Measurements from ENCODE around the gene DHRS7. TPM values are rescaled to one million over a fixed set of nuclear protein-coding genes. Genes with fewer than 3 reads are reported as not detected.

DHRS7 gene
- total and polyA plus RNA-seq, 3 experiments from 2014 or later: 79.8 to 272 (median 80.6) TPM

GRCh38 chr14:60206249-60206670 is 41.1 kb upstream of the DHRS7 start:
- no peak for DNase-seq
- H3K27ac Mint-ChIP-seq: no peak overlapping the region
- Histone ChIP-seq H3K36me3 (ENCODE audit: insufficient read depth, low read length) (no peaks in the 10 kb centered on the region), H3K27ac (ENCODE audit: low read depth, low read length) (no peak overlapping the region), H3K4me1 (ENCODE audit: insufficient read depth, low read length) (no peaks in the 10 kb centered on the region), H3K9me3 (ENCODE audit: low read length) (no peaks in the 10 kb centered on the region), H3K4me3 (ENCODE audit: low read length) (no peak overlapping the region), H3K27me3 (ENCODE audit: insufficient read depth, low read length, poor library complexity, severe bottlenecking) (peaks cover 5% of the 10 kb centered on the region)
- H3K4me1 Mint-ChIP-seq: no peaks in the 10 kb centered on the region
- peaks cover 21 to 52% of the 10 kb centered on the region in 2 donors for H3K27me3 Mint-ChIP-seq
- POLR2A ChIA-PET: no interaction called here
- CTCF ChIA-PET: no interaction called here
- H3K36me3 Mint-ChIP-seq: peaks cover 0 to 3% (median 0%) of the 10 kb centered on the region in 3 donors
- H3K9me3 Mint-ChIP-seq: peaks cover 0 to 5% (median under 1%) of the 10 kb centered on the region in 5 donors
- H3K4me3 Mint-ChIP-seq: no peak overlapping the region

- CTCF ChIA-PET: no interaction called here
- no peak overlapping the region for H3K4me3 Mint-ChIP-seq
Measured at GRCh38 chr14:60204843-60205774, 39.9 kb upstream of the DHRS7 start.

GRCh38 chr14:60204104-60204842 is 39.1 kb upstream of the DHRS7 start:
- no peak overlapping the region for H3K27ac ChIP-seq (ENCODE audit: low read depth, low read length)
- no peaks in the 10 kb centered on the region for H3K9me3 ChIP-seq (ENCODE audit: low read length)
- no peaks in the 10 kb centered on the region for H3K4me1 ChIP-seq (ENCODE audit: insufficient read depth, low read length)
- CTCF ChIA-PET: no interaction called here
- H3K4me3 ChIP-seq (ENCODE audit: low read length): no peak overlapping the region
- no peaks in the 10 kb centered on the region for H3K4me1 Mint-ChIP-seq
- peaks cover 19 to 66% of the 10 kb centered on the region in 2 donors for H3K27me3 Mint-ChIP-seq
- H3K36me3 Mint-ChIP-seq: peaks cover 0 to 13% (median 0%) of the 10 kb centered on the region in 3 donors
- H3K27me3 ChIP-seq (ENCODE audit: insufficient read depth, low read length, poor library complexity, severe bottlenecking): peaks cover 5% of the 10 kb centered on the region
- H3K9me3 Mint-ChIP-seq: peaks cover 8 to 14% (median 11%) of the 10 kb centered on the region in 5 donors
- no peaks in the 10 kb centered on the region for H3K36me3 ChIP-seq (ENCODE audit: insufficient read depth, low read length)
- H3K27ac Mint-ChIP-seq: no peak overlapping the region
- no peak for DNase-seq
- POLR2A ChIA-PET: no interaction called here
- no peak overlapping the region for H3K4me3 Mint-ChIP-seq

More at GRCh38 chr14:60204843-60205774, 39.9 kb upstream of the DHRS7 start:
- POLR2A ChIA-PET: no interaction called here
- H3K27me3 Mint-ChIP-seq: peaks cover 21 to 60% of the 10 kb centered on the region in 2 donors
- Histone ChIP-seq H3K4me1 (ENCODE audit: insufficient read depth, low read length) (no peaks in the 10 kb centered on the region), H3K36me3 (ENCODE audit: insufficient read depth, low read length) (no peaks in the 10 kb centered on the region), H3K27me3 (ENCODE audit: insufficient read depth, low read length, poor library complexity, severe bottlenecking) (peaks cover 5% of the 10 kb centered on the region), H3K9me3 (ENCODE audit: low read length) (no peaks in the 10 kb centered on the region), H3K4me3 (ENCODE audit: low read length) (no peak overlapping the region), H3K27ac (ENCODE audit: low read depth, low read length) (no peak overlapping the region)
- DNase-seq: no peak
- peaks cover 0 to 6% (median 0%) of the 10 kb centered on the region in 3 donors for H3K36me3 Mint-ChIP-seq
- H3K9me3 Mint-ChIP-seq: peaks cover 0 to 7% (median 5%) of the 10 kb centered on the region in 5 donors
- peak overlapping the region in 1 of 8 donors; percentile 3 for H3K27ac Mint-ChIP-seq
- H3K4me1 Mint-ChIP-seq: no peaks in the 10 kb centered on the region

GRCh38 chr14:60199321-60199720 is 34.1 kb upstream of the DHRS7 start:
- no peak for DNase-seq
- H3K9me3 ChIP-seq (ENCODE audit: low read length): no peaks in the 10 kb centered on the region
- Mint-ChIP-seq H3K27me3 (peaks cover 11 to 36% of the 10 kb centered on the region in 2 donors), H3K27ac (no peak overlapping the region), H3K4me1 (no peaks in the 10 kb centered on the region), H3K9me3 (peaks cover 18 to 24% (median 21%) of the 10 kb centered on the region in 5 donors), H3K36me3 (peaks cover 0 to 22% (median 0%) of the 10 kb centered on the region in 3 donors), H3K4me3 (no peak overlapping the region)
- no peaks in the 10 kb centered on the region for H3K4me1 ChIP-seq (ENCODE audit: insufficient read depth, low read length)
- ChIA-PET POLR2A (no interaction called here), CTCF (interaction anchor here (2.0 kb wide), 1 partner anchor 10 kb away, joined by 5 read pairs; no protein-coding TSS in a partner anchor)
- H3K27ac ChIP-seq (ENCODE audit: low read depth, low read length): no peak overlapping the region
- H3K27me3 ChIP-seq (ENCODE audit: insufficient read depth, low read length, poor library complexity, severe bottlenecking): no peaks in the 10 kb centered on the region
- H3K4me3 ChIP-seq (ENCODE audit: low read length): no peak overlapping the region
- H3K36me3 ChIP-seq (ENCODE audit: insufficient read depth, low read length): no peaks in the 10 kb centered on the region

- Mint-ChIP-seq H3K4me3 (no peak overlapping the region), H3K9me3 (peaks cover 18 to 24% (median 21%) of the 10 kb centered on the region in 5 donors), H3K36me3 (peaks cover 0 to 22% (median 0%) of the 10 kb centered on the region in 3 donors), H3K27me3 (peaks cover 10 to 40% of the 10 kb centered on the region in 2 donors), H3K4me1 (no peaks in the 10 kb centered on the region), H3K27ac (no peak overlapping the region)
- Histone ChIP-seq H3K27me3 (ENCODE audit: insufficient read depth, low read length, poor library complexity, severe bottlenecking) (no peaks in the 10 kb centered on the region), H3K27ac (ENCODE audit: low read depth, low read length) (no peak overlapping the region), H3K4me3 (ENCODE audit: low read length) (no peak overlapping the region), H3K36me3 (ENCODE audit: insufficient read depth, low read length) (no peaks in the 10 kb centered on the region), H3K4me1 (ENCODE audit: insufficient read depth, low read length) (no peaks in the 10 kb centered on the region), H3K9me3 (ENCODE audit: low read length) (no peaks in the 10 kb centered on the region)
- CTCF ChIA-PET: interaction anchor here (2.0 kb wide), 1 partner anchor 8 kb away, joined by 5 read pairs; no protein-coding TSS in a partner anchor
- POLR2A ChIA-PET: no interaction called here
- no peak for DNase-seq
Measured at GRCh38 chr14:60197629-60198303, 32.6 kb upstream of the DHRS7 start.

GRCh38 chr14:60196291-60196690 is 31.1 kb upstream of the DHRS7 start:
- Mint-ChIP-seq H3K9me3 (peaks cover 18 to 24% (median 18%) of the 10 kb centered on the region in 5 donors), H3K27ac (no peak overlapping the region), H3K27me3 (peaks cover 11 to 37% of the 10 kb centered on the region in 2 donors), H3K36me3 (peaks cover 0 to 22% (median 0%) of the 10 kb centered on the region in 3 donors), H3K4me3 (no peak overlapping the region), H3K4me1 (no peaks in the 10 kb centered on the region)
- no peak for DNase-seq
- no peaks in the 10 kb centered on the region for H3K27me3 ChIP-seq (ENCODE audit: insufficient read depth, low read length, poor library complexity, severe bottlenecking)
- no peak overlapping the region for H3K4me3 ChIP-seq (ENCODE audit: low read length)
- H3K4me1 ChIP-seq (ENCODE audit: insufficient read depth, low read length): no peaks in the 10 kb centered on the region
- H3K27ac ChIP-seq (ENCODE audit: low read depth, low read length): no peak overlapping the region
- H3K9me3 ChIP-seq (ENCODE audit: low read length): no peaks in the 10 kb centered on the region
- POLR2A ChIA-PET: no interaction called here
- no peaks in the 10 kb centered on the region for H3K36me3 ChIP-seq (ENCODE audit: insufficient read depth, low read length)
- CTCF ChIA-PET: interaction anchor here (1.1 to 1.8 kb wide), 2 partner anchors 12 to 70 kb away, joined by 3 to 5 read pairs; no protein-coding TSS in a partner anchor

GRCh38 chr14:60195179-60195810 is 30.1 kb upstream of the DHRS7 start:
- no peaks in the 10 kb centered on the region for H3K4me1 Mint-ChIP-seq
- peaks cover 0 to 17% (median 0%) of the 10 kb centered on the region in 3 donors for H3K36me3 Mint-ChIP-seq
- H3K27me3 Mint-ChIP-seq: peaks cover 5 to 28% of the 10 kb centered on the region in 2 donors
- ChIA-PET CTCF (interaction anchor here (1.4 to 1.8 kb wide), 2 partner anchors 11 to 53 kb away, joined by 3 to 5 read pairs; partner anchors contain the start of gene PPM1A), POLR2A (no interaction called here)
- no peaks in the 10 kb centered on the region for H3K36me3 ChIP-seq (ENCODE audit: insufficient read depth, low read length)
- H3K9me3 Mint-ChIP-seq: peaks cover 14 to 20% (median 18%) of the 10 kb centered on the region in 5 donors
- no peaks in the 10 kb centered on the region for H3K4me1 ChIP-seq (ENCODE audit: insufficient read depth, low read length)
- no peaks in the 10 kb centered on the region for H3K27me3 ChIP-seq (ENCODE audit: insufficient read depth, low read length, poor library complexity, severe bottlenecking)
- no peak overlapping the region for H3K4me3 Mint-ChIP-seq
- no peaks in the 10 kb centered on the region for H3K9me3 ChIP-seq (ENCODE audit: low read length)
- H3K27ac ChIP-seq (ENCODE audit: low read depth, low read length): no peak overlapping the region
- H3K4me3 ChIP-seq (ENCODE audit: low read length): no peak overlapping the region
- H3K27ac Mint-ChIP-seq: no peak overlapping the region
- peak in 1 of 5 donors; percentile 13 for DNase-seq

Measured in CD8-positive, alpha-beta memory T cell (primary cell).